Pancreas (tissue), 10 donors: Measurements from ENCODE around the gene PDE8A. TPM values are rescaled to one million over a fixed set of nuclear protein-coding genes. Genes with fewer than 3 reads are reported as not detected.
A peak's percentile ranks its signal among the peaks of the same experiment; 100 is the strongest.

Experiments
- ATAC-seq, 4 donors: fragments of 200-7000 bp; cut with Tn5 transposase; one replicate each; pipeline versions ENCODE4 v1.8.0 to v1.9.1; 2020; ENCODE audit warnings: mild to moderate bottlenecking in 4 of 4, moderate library complexity in 4 of 4
- DNase-seq, 6 donors: peaks; one replicate each; pipeline ENCODE4 v3.0.0-alpha.2; 2020
- FAIRE-seq: peaks from 2 replicates; lab custom pipeline; 2012; peaks lifted over from hg19 to GRCh38; lab: Jason Lieb, UNC
- H3K27ac ChIP-seq, 4 donors: fragments of 200-600 bp; sonication (generic); 1 replicate in 3 of 4; 2 replicates in 1 of 4; pipeline versions ENCODE4 v1.5.0 to v1.8.0; 2020
- H3K27me3 ChIP-seq, 4 donors: fragments of 200-600 bp; one replicate each; pipeline ENCODE4 v1.8.0; 2021
- H3K36me3 ChIP-seq, 3 donors: fragments of 200-600 bp; sonication (generic) in 1 of 3; one replicate each; pipeline versions ENCODE4 v1.5.0 to v1.8.0; 2020 to 2021
- H3K4me1 ChIP-seq, 3 donors: fragments of 200-600 bp; one replicate each; pipeline ENCODE4 v1.8.0; 2021
- H3K4me3 ChIP-seq, 4 donors: fragments of 200-600 bp; sonication (generic) in 2 of 4; one replicate each; pipeline versions ENCODE4 v1.5.0 to v1.8.0; 2020 to 2021
- H3K9me3 ChIP-seq, 4 donors: fragments of 200-600 bp; one replicate each; pipeline ENCODE4 v1.8.0; 2021
- CTCF ChIP-seq, 4 donors: fragments of 200-600 bp; sonication (generic) in 3 of 4; IDR thresholded peaks; one replicate each; pipeline versions ENCODE4 v1.5.0 to v1.8.0; 2021; ENCODE audit warnings: antibody characterized with exemption in 4 of 4
- WGBS, 2 donors: extraction: QIAGEN DNeasy Blood & Tissue Kit; methylation state at CpG; one replicate each; pipeline ENCODE4 v1.1.7; 2013; 5-methylcytosine and 5-hydroxymethylcytosine counted together
- intact Hi-C, 3 donors: fragments of 100-400 bp; cut with DNase I; formaldehyde crosslinking; loops; one replicate each; pipeline versions ENCODE4 v1.11.1 to v1.14.2; 2022
- polyA plus RNA-seq, 2 donors: library from polyadenylated mRNA; stranded (reverse); fragments of 200-250 nt; gene quantifications; one replicate each; pipeline ENCODE4 v1.2.3, GENCODE V29; 2013
- total RNA-seq, 6 donors: library from RNA; stranded (reverse); fragmentation: NEBNext Ultra II Directional in 4 of 6; extraction: Animal tissue kit (Norgen Biotek cat#: 25700) in 4 of 6; gene quantifications; one replicate each; pipeline versions ENCODE4 v1.2.1 to v1.2.4, GENCODE V29; 2021 to 2023
- donor health status: healthy with polysubstance abuse.
- donor health status: DM: no; HTN: no; CAD: no; lungs with moderate emphysema.
- donor health status: DM: no; HTN: no; CAD: no.
- donor health status: control.
- donor health status: control.
- donor health status: Bipolar disorder and iron deficiency.
- donor health status: DM: yes; HTN: yes; CAD: no.
- donor health status: DM: no; HTN: no; CAD: no.
- donor health status: DM: no; HTN: no; CAD: no.
- donor health status: DM: yes; HTN: yes; CAD: no.

The PDE8A gene
- total and polyA plus RNA-seq, 8 donors: 14.7 to 31.3 (median 20.7) TPM

GRCh38 chr15:85164841-85165466 lies 183.3 kb downstream of the PDE8A start:
- H3K27me3 ChIP-seq: no peaks in the 10 kb centered on the region
- DNase-seq (no peak), FAIRE-seq (no peak), ATAC-seq (no peak)
- peak overlapping the region in 1 of 4 donors; percentile 15 for H3K27ac ChIP-seq
- H3K36me3 ChIP-seq: no peaks in the 10 kb centered on the region
- H3K4me1 ChIP-seq: no peaks in the 10 kb centered on the region
- no peaks in the 10 kb centered on the region for H3K9me3 ChIP-seq
- intact Hi-C loops: loop anchor here in 1 of 3 donors (5.0 kb wide), 1 partner anchor 203 kb away; no protein-coding TSS in a partner anchor
- WGBS, 2 donors: 44 to 47% methylated on average over 7 of the region's 7 CpGs
- no peak overlapping the region for H3K4me3 ChIP-seq
- TF ChIP-seq CTCF (IDR thresholded peaks at IDR 0.05): no peak

- FAIRE-seq (no peak), DNase-seq (no peak), ATAC-seq (no peak)
- no peak overlapping the region for H3K27ac ChIP-seq
- H3K36me3 ChIP-seq: no peaks in the 10 kb centered on the region
- H3K4me3 ChIP-seq: no peak overlapping the region
- H3K9me3 ChIP-seq: no peaks in the 10 kb centered on the region
- H3K4me1 ChIP-seq: no peaks in the 10 kb centered on the region
- no peak for TF ChIP-seq CTCF (IDR thresholded peaks at IDR 0.05)
- H3K27me3 ChIP-seq: no peaks in the 10 kb centered on the region
- 65 to 86% methylated on average over 4 of the region's 4 CpGs for WGBS, 2 donors
- intact Hi-C loops: loop anchor here in 1 of 3 donors (5.0 kb wide), 1 partner anchor 205 kb away; no protein-coding TSS in a partner anchor
Observed at GRCh38 chr15:85167568-85167967, 185.9 kb downstream of the PDE8A start.

GRCh38 chr15:85168642-85169173 lies 187.1 kb downstream of the PDE8A start:
- peak in 3 of 4 donors; percentile 9 to 40 (median 40) for TF ChIP-seq CTCF (IDR thresholded peaks at IDR 0.05)
- ATAC-seq (peak; percentile 97 to 98 (median 98)), DNase-seq (peak; percentile 58 to 81 (median 66)), FAIRE-seq (no peak)
- Histone ChIP-seq H3K27ac (no peak overlapping the region), H3K9me3 (no peaks in the 10 kb centered on the region), H3K36me3 (no peaks in the 10 kb centered on the region), H3K4me1 (no peaks in the 10 kb centered on the region), H3K27me3 (no peaks in the 10 kb centered on the region), H3K4me3 (peak overlapping the region; percentile 13 to 44 (median 26))
- WGBS, 2 donors: 5 to 9% methylated on average over 20 of the region's 20 CpGs
- intact Hi-C loops: loop anchor here in 1 of 3 donors (5.0 kb wide), 1 partner anchor 206 kb away; no protein-coding TSS in a partner anchor

- intact Hi-C loops: no loop called here
- no peaks in the 10 kb centered on the region for H3K4me1 ChIP-seq
- ATAC-seq: no peak
- H3K36me3 ChIP-seq: no peaks in the 10 kb centered on the region
- H3K27me3 ChIP-seq: no peaks in the 10 kb centered on the region
- no peak for FAIRE-seq
- 86 to 87% methylated on average over 4 of the region's 4 CpGs for WGBS, 2 donors
- TF ChIP-seq CTCF (IDR thresholded peaks at IDR 0.05): no peak
- no peaks in the 10 kb centered on the region for H3K9me3 ChIP-seq
- no peak overlapping the region for H3K4me3 ChIP-seq
- no peak overlapping the region for H3K27ac ChIP-seq
- no peak for DNase-seq
Observed at GRCh38 chr15:85171736-85172135, 190.1 kb downstream of the PDE8A start.
